Skin of body (tissue), 2 donors: ENCODE results near the gene CIP2A. TPM values are rescaled to one million over a fixed set of nuclear protein-coding genes. Genes with fewer than 3 reads are reported as not detected.

Experiments used
- DNase-seq: peaks from one replicate; lab custom pipeline; 2025; lab: John Stamatoyannopoulos, UW
- total RNA-seq: library from RNA; depleted of rRNA; stranded (reverse); fragments of >200 nt; gene quantifications from one replicate; pipeline ENCODE4 v1.2.3, GENCODE V29; 2014

The CIP2A gene
- total RNA-seq, 1 donor from 2014 or later, result 12.8 TPM

GRCh38 chr3:108564564-108564963 lies 24.7 kb downstream of the CIP2A start:
- no peak for DNase-seq

GRCh38 chr3:108562565-108562964 lies 26.7 kb downstream of the CIP2A start:
- DNase-seq, result no peak

GRCh38 chr3:108555966-108556581 lies 33.2 kb downstream of the CIP2A start:
- no peak for DNase-seq

DNA sequence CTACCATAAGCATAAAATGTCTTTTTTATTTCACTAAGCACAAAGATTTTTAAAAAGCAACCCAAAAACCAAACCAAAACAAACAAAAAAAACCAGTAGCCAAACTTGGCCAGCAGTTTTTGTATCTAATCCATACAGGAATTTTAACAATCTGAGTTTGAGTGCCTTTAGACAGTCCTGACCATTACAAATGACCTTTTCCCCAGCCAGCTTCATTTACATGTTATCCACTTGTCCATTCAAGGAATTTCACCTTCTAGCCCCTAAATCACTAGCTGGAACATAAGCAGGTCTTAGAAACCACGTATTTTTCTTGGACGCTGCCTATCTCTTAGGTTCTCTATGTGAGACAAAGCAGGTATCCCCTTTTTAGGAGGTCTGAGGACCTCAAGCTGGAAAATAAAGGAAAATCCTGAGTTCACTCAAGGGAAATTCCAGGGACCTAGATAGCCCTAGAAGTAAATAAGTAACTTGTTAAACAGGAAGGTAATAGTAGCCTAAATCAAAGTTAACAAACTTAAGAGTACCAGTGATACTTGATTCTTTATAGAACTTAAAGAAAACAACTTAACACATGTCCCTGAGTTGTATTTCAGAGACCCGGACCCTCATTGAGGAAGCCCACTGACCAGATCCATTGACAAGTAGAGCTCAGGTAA lies 34.2 kb downstream of the CIP2A start:
- DNase-seq, result no peak

- DNase-seq, result no peak
Measured at GRCh38 chr3:108554229-108554628, 35.0 kb downstream of the CIP2A start.

DNA sequence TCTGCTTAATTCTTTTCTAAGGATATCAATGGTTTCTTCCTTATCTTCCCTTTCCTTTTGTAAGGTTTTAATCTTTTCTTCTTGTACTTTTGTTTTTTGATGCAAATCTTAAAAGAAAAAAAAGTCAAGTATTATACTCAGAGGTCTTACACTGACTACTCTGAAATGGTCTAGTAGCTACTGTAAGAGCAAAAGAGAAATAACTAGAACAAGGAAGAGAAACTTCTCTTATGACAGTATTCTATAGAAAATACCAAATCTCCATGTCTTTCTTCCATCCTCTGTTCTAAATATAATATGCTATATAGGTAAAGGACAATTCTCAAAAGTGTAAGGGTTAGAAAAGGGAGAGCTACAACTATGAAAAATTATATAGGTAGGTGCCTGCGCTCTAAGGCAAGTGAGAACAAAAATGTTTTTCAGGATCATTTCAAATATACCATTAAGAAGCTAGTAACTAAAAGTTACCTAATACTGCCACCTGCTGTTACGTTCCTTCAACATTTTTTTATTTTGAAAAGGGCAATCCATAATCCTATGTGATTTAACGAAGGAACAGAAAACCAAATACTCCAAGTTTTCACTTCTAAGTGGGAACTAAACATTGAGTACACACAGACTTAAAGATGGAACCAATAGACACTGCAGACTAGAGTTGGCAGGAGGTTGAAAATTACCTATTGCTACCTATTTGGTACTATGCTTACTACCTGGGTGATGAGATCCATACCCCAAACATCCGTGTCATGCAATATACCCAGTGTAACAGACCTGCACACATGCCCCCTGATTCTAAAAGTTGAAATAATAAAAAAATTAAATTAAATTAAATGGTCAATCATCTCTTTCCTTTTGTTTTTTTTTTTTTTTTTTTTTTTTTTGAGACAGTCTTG lies 36.7 kb downstream of the CIP2A start:
- DNase-seq, result no peak

DNA sequence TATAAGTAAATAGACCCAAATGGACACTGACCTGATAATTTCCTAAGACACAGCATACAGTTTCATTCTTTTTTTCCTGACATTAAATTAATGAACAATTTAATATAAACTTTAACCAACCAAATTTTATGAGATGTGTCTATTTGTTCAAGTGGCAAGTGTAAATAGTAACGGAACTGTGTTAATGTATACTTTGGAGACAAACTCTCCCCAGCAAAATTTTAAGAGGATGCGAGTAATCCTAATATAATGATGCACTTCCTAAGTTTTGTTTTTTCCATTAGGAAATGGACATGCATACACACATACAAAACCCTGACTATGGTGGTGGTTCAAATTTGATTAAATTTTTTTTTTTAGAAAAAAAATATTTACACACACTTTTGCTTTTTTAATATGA lies 40.4 kb downstream of the CIP2A start:
- DNase-seq, result no peak

DNA sequence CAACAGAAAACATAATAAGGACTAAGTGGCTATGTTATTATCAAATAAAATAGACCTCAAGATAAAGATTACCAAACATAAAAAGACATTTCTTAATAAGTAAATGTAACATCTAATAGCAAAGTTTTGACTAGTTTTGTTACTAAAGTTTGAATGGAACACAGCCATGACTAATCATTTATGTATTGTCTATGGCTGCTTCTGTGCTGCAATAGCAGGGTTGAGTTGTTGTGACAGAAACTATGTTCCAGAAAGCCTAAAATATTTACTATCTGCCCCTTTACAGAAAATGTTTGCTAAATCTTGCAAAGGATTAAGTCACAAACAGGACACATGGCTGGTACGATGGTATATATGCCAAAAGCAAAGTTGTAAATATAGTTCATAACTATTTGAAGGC lies 40.9 kb downstream of the CIP2A start:
- no peak for DNase-seq

GRCh38 chr3:108546692-108547091 lies 42.5 kb downstream of the CIP2A start:
- DNase-seq, result no peak

- DNase-seq, result no peak
Measured at GRCh38 chr3:108546247-108546646, 43.0 kb downstream of the CIP2A start.

DNA sequence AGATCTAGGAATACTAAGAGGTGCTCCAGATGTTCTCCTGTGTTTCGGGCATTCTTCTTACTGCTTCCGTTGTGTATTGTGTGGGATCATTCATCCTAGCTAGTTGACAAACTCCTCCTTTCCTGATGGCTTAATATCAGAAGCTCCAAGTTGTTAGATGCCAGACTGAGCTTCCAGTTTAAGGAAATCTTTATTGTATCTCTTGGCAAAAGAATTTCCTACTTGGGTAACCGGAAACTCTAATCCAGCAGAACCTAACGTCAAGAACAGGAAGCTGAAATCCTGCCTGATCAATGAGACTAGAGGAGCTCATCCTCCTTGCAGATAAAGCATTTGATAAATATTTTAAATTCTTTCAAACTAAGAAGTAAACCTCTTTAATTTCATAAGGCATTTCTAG lies 51.2 kb downstream of the CIP2A start:
- no peak for DNase-seq

GRCh38 chr3:108528459-108529252 lies 60.6 kb downstream of the CIP2A start:
- DNase-seq, result no peak

DNA sequence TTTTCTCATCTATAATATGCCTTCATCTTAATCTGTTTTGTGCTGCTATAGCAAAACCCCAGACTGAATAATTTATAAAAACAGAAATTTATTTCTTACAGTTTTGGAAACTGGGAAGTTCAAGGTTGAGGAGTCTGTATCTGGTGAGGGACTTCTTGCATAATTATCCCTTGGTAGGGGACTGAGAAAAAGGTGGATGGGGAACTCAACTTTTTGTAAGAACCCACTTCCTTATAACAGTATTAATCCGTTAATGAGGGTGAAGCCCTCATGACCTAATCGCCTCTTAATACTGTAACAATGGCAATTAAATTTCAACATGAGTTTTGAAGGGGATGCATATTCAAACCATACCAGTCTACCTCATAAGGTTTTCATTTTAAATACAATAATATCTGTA lies 61.4 kb downstream of the CIP2A start:
- no peak for DNase-seq

GRCh38 chr3:108527109-108527508 lies 62.1 kb downstream of the CIP2A start:
- no peak for DNase-seq

DNA sequence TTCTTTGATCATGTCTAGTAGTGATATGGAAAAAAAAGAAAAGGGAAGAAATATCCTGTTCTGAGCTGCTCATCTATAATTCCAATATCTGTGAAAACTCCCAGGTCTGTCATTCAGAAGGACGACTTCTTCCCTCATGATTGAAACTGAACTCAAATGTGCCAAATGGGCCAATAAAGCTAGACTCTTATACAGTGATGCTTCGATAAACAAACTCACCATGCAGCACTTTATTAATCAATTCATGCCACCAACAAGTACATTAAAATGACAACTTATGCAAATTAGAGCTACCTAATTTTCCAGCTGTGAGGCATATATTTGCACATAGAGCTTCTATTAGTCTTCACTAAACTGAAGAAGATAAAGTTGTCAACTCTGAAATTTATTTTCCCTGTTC lies 63.3 kb downstream of the CIP2A start:
- no peak for DNase-seq

DNA sequence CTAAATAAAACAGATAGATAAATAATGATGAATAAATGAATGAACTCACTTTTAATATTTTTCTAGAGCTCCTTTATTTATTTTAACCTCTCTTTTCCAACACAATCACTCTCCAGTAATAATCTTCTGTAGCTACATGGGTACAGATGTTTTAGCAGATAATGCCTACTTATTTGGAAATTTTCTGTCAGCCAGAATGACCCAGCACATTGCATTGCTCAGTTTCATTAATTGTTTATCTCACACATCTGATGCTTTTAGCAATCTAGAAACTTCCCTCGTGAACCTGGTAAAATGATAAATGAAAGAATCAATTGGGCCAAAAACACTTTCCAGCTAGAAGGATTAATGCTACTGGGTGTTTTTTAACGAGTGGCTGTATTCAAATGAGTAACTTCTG lies 64.0 kb downstream of the CIP2A start:
- DNase-seq, result no peak

GRCh38 chr3:108524537-108524936 lies 64.7 kb downstream of the CIP2A start:
- no peak for DNase-seq

DNA sequence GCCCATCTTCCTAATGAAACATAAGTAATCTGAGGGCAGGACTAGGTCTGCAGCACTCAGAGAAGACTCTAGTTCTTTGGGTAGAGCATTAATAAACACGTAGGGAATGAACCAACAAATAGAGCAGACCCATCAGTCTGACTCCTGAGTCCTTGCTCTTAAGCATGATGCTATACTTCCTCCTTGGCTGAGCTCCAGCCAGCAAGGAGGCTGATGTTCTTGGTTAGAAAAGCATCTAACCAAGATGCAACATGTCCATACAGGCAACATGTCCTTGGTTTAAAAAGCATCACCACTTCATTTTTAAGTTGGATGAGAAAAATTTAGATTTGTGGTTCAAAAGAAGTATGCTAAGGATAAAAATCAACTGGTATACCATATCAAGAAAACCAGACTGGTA lies 70.3 kb downstream of the CIP2A start:
- no peak for DNase-seq

DNA sequence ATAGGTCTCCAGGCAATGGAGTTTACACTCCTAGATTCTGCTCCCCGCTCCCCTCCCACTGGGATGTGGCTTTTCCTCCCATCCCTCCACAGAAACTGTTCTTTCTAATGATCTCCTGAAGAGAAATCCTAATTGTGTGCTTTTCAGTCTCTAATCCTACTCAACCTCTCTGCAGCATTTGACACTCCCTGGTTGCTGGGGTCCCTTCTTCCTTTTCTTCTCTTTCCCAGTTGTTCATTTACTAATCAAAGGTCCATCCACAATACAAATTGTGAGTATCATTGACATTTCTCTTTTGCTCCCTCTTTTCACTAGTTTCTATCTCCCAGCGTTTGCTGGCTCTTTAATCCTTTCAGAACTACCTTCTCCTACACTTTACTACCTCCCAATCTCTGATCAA lies 72.4 kb downstream of the CIP2A start:
- no peak for DNase-seq

GRCh38 chr3:108513961-108514360 lies 75.3 kb downstream of the CIP2A start:
- DNase-seq, result no peak

- no peak for DNase-seq
Measured at GRCh38 chr3:108512671-108513070, 76.6 kb downstream of the CIP2A start.

GRCh38 chr3:108511490-108511889 lies 77.7 kb downstream of the CIP2A start:
- DNase-seq, result no peak
